Ovary (tissue), 9 donors: Measurements from ENCODE around the gene ZNF777. TPM values are rescaled to one million over a fixed set of nuclear protein-coding genes. Genes with fewer than 3 reads are reported as not detected.

Experiments
- DNase-seq, 5 donors: peaks; one replicate each; pipeline ENCODE4 v3.0.0-alpha.2; 2019 to 2020
- H3K27ac ChIP-seq, 2 donors: fragments of 200-600 bp; one replicate each; pipeline versions ENCODE4 v1.5.1 to v1.8.0; 2019 to 2022
- H3K27me3 ChIP-seq: fragments of 200-600 bp; one replicate; pipeline ENCODE4 v1.8.0; 2022
- H3K36me3 ChIP-seq: fragments of 200-600 bp; sonication (generic); one replicate; pipeline ENCODE4 v1.5.1; 2019
- H3K4me1 ChIP-seq: one replicate; pipeline ENCODE4 v1.8.1; 2013; ENCODE audit warnings: mild to moderate bottlenecking, moderate library complexity; ENCODE audit not compliant: insufficient read depth
- H3K4me3 ChIP-seq: fragments of 200-600 bp; sonication (generic); one replicate; pipeline ENCODE4 v1.5.1; 2017
- H3K9me3 ChIP-seq, 2 donors: fragments of 200-600 bp in 1 of 2; sonication (generic) in 1 of 2; one replicate each; pipeline versions ENCODE4 v1.5.1 to v1.8.1; 2013 to 2019; ENCODE audit warnings: mild to moderate bottlenecking in 1 of 2, moderate library complexity in 1 of 2
- CTCF ChIP-seq, 3 donors: fragments of 450-650 bp in 2 of 3; fragments of 200-600 bp in 1 of 3; IDR thresholded peaks; one replicate each; pipeline versions ENCODE4 v1.5.1 to v1.8.0; 2016 to 2022; ENCODE audit warnings: antibody characterized with exemption in 3 of 3, mild to moderate bottlenecking in 1 of 3
- EP300 ChIP-seq: sonication (generic); formaldehyde crosslinking; IDR thresholded peaks from one replicate; pipeline ENCODE4 v1.6.1; 2017; ENCODE audit warnings: antibody characterized with exemption
- POLR2A ChIP-seq: fragments of 450-650 bp; IDR thresholded peaks from one replicate; pipeline ENCODE4 v1.6.1; 2017; ENCODE audit warnings: antibody characterized with exemption, mild to moderate bottlenecking, moderate library complexity
- WGBS, 3 donors: extraction: QIAGEN DNeasy Blood & Tissue Kit in 1 of 3; methylation state at CpG; one replicate each; pipeline versions ENCODE4 v1.1.5 to v1.1.7; 2013 to 2017; 5-methylcytosine and 5-hydroxymethylcytosine counted together
- intact Hi-C, 4 donors: fragments of 100-400 bp; cut with DNase I; formaldehyde crosslinking; loops; one replicate each; pipeline versions ENCODE4 v1.11.0 to v1.15.1; 2022 to 2023
- polyA plus RNA-seq, 2 donors: library from polyadenylated mRNA; stranded (reverse); fragments of 200-250 nt in 1 of 2; fragments of 350-450 nt in 1 of 2; fragmentation: Illumina TruSeq in 1 of 2; extraction: RNeasy Lipid Tissue Mini Kit (QIAGEN cat#74804) in 1 of 2; gene quantifications; one replicate each; pipeline ENCODE4 v1.2.3, GENCODE V29; 2013 to 2014
- total RNA-seq, 7 donors: library from RNA; depleted of rRNA in 2 of 7; stranded (reverse); fragments of >200 nt in 2 of 7; fragmentation: NEBNext Ultra II Directional in 3 of 7; extraction: Animal tissue kit (Norgen Biotek cat#: 25700) in 3 of 7; gene quantifications; one replicate each; pipeline versions ENCODE4 v1.1.0 to v1.2.4, GENCODE V29; 2016 to 2023
- donor health status: DM: no; HTN: no; CAD: no; lungs with moderate emphysema.
- donor health status: DM: no; HTN: no; CAD: no.
- donor health status: Bipolar disorder and iron deficiency.
- donor health status: DM: yes; HTN: yes; CAD: no.
- donor health status: DM: no; HTN: no; CAD: no.
- donor health status: DM: yes; HTN: yes; CAD: no.

Gene ZNF777
- total and polyA plus RNA-seq, 9 donors = 3.8 to 20.4 (median 13.8) TPM

DNA sequence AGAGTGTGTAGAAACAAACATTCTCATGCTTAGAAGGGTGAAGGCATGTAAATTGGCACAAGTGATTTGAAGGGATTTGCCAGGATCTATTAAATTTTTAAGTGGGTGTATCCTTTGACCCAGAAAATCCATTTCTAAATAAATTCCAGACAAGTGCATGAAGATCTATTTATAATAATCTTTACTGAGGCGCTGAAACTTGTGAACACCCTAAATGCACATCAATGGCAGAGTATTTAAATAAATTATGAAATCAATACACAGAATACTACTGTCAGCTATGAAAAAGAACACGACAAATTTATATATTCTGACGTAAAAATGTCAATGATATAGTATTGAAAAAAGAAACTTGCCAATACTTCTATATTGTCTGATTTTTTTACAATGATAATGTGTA, 17.9 kb downstream of the ZNF777 start:
- H3K4me3 ChIP-seq = no peak overlapping the region
- no peaks in the 10 kb centered on the region for H3K27me3 ChIP-seq
- intact Hi-C loops = no loop called here
- no peaks in the 10 kb centered on the region for H3K36me3 ChIP-seq
- H3K4me1 ChIP-seq = no peaks in the 10 kb centered on the region
- TF ChIP-seq EP300 = no peak
- no peak for TF ChIP-seq CTCF (IDR thresholded peaks at IDR 0.05)
- no peak for TF ChIP-seq POLR2A
- DNase-seq = no peak
- H3K9me3 ChIP-seq = no peaks in the 10 kb centered on the region
- no peak overlapping the region for H3K27ac ChIP-seq
- WGBS, 3 donors = 77 to 95% (median 80%) methylated on average over 3 of the region's 3 CpGs

DNA sequence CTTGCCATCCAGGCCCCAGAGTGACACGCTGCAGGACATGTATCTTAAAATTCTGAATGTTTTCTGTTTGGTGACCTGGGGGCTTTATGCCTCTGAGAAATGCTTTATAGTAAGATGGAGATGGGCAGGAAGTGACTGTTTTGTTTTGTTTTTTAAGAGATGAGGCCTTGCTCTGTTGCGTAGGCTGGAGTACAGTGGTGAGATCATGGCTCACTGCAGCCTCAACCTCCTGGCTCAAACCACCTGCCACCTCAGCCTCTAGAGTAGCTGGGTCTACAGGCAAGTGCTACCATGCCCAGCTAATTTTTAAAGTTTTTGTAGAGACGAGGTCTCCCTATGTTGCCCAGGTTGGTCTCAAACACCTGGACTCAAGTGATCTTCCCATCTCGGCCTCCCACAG, 20.6 kb downstream of the ZNF777 start:
- H3K4me3 ChIP-seq = no peak overlapping the region
- no peak overlapping the region for H3K27ac ChIP-seq
- H3K27me3 ChIP-seq = no peaks in the 10 kb centered on the region
- DNase-seq = no peak
- H3K9me3 ChIP-seq = no peaks in the 10 kb centered on the region
- intact Hi-C loops = no loop called here
- H3K4me1 ChIP-seq = no peaks in the 10 kb centered on the region
- 82 to 96% (median 83%) methylated on average over 4 of the region's 4 CpGs for WGBS, 3 donors
- TF ChIP-seq CTCF (IDR thresholded peaks at IDR 0.05) (no peak), EP300 (no peak), POLR2A (no peak)
- no peaks in the 10 kb centered on the region for H3K36me3 ChIP-seq

DNA sequence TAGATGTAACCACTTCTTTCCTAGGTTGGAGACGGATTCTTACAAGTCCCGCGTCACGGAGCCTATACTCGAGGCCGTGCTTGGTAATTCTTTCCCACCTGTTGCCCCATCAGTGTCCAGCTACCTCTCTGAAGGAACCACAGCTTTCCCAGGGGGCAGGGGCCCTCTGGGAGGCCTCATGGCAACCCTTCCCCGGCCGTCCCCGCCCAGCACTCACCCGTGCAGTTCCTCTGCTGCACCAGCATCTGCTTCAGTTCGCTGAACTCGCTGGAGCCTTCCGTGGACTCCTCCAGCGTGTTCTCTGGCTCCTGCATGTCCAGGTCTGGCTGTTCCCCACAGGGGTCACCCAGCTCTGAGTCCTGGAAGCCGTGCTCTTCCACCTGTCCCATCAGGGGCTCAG, 24.5 kb downstream of the ZNF777 start:
- Histone ChIP-seq H3K9me3 (no peaks in the 10 kb centered on the region), H3K27ac (no peak overlapping the region), H3K36me3 (no peaks in the 10 kb centered on the region), H3K27me3 (no peaks in the 10 kb centered on the region), H3K4me1 (no peaks in the 10 kb centered on the region), H3K4me3 (no peak overlapping the region)
- DNase-seq = no peak
- WGBS, 3 donors = 91 to 93% (median 92%) methylated on average over 15 of the region's 15 CpGs
- TF ChIP-seq POLR2A (no peak), EP300 (no peak), CTCF (IDR thresholded peaks at IDR 0.05) (no peak)
- intact Hi-C loops = no loop called here

DNA sequence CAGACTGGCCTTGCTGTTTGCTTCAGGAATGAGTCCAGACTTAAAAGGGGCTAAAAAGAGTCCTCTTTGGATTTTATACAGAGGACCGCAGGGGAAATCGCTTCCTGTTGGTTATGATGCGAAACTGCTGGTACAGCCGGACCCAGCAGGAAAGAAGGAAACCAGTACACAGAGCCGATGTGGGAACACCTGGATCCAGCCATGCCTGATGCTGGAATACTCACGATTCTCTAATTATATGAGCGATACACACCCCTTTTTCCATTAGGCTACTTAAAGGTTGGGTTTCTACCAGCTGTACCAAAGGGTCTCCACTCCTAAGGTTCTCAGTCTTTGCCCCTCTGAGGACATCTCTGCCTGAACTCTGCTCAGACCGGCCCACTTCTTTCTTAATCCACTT, 27.7 kb downstream of the ZNF777 start:
- Histone ChIP-seq H3K27ac (no peak overlapping the region), H3K27me3 (no peaks in the 10 kb centered on the region), H3K36me3 (no peaks in the 10 kb centered on the region), H3K9me3 (no peaks in the 10 kb centered on the region), H3K4me3 (no peak overlapping the region), H3K4me1 (no peaks in the 10 kb centered on the region)
- 90 to 96% (median 90%) methylated on average over 8 of the region's 8 CpGs for WGBS, 3 donors
- DNase-seq = no peak
- intact Hi-C loops = no loop called here
- TF ChIP-seq CTCF (IDR thresholded peaks at IDR 0.05) (no peak), POLR2A (no peak), EP300 (no peak)

GRCh38 chr7:149432121-149432691, 28.7 kb downstream of the ZNF777 start:
- Histone ChIP-seq H3K9me3 (no peaks in the 10 kb centered on the region), H3K27ac (no peak overlapping the region), H3K4me3 (no peak overlapping the region), H3K36me3 (no peaks in the 10 kb centered on the region), H3K27me3 (no peaks in the 10 kb centered on the region), H3K4me1 (no peaks in the 10 kb centered on the region)
- intact Hi-C loops = no loop called here
- WGBS, 3 donors = 86 to 92% (median 91%) methylated on average over 53 of the region's 53 CpGs
- no peak for DNase-seq
- TF ChIP-seq EP300 = no peak
- no peak for TF ChIP-seq CTCF (IDR thresholded peaks at IDR 0.05)
- no peak for TF ChIP-seq POLR2A
